ENCODE measurements around the gene AMDHD2.

Gene AMDHD2

DNA sequence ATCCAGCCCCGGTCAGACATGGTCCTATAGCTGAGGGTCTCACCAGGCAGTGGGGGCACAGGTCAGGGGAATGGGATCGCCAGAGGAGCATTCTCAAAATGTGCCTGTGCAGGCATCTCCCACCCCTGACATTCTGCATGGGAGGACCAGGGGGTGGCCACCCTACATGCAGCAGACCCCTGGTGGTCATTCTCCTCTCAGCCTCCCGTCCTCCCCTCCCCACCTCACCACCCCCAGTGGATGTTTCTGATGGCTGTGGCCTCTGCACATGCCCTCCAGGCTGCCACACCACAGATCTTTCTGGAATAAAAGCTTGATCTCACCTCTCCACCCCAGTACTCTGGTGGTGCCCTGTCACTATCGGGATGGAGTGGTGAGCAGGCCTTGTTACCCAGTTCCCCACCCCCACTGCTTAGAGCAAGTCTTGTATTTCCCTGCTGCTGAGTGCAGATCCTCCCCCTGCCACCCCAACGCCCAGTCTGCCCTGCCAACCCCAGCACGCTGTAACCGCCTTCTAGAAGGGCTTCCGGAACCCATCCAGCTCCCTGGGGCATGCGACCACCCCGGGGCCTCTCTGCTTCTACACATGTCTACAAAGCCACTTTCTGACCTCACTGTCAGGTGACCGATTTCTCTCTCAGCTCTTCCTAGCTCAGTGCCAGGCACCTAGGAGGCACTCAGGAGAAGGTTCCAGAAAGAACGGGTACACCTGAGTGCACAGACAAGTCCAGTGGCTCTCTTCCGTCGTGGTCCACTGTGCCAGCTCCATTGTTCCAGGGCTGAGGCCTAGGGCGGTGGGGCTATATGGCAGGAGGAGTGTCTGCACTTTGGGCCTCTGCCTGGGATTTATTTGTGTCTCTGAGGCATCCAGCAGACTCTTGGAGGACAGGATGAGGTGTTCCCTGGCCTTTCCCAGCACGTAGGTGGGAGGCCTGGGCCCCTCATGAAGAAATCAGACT is 36.0 kb upstream of the AMDHD2 start:
- no peak for DNase-seq

DNA sequence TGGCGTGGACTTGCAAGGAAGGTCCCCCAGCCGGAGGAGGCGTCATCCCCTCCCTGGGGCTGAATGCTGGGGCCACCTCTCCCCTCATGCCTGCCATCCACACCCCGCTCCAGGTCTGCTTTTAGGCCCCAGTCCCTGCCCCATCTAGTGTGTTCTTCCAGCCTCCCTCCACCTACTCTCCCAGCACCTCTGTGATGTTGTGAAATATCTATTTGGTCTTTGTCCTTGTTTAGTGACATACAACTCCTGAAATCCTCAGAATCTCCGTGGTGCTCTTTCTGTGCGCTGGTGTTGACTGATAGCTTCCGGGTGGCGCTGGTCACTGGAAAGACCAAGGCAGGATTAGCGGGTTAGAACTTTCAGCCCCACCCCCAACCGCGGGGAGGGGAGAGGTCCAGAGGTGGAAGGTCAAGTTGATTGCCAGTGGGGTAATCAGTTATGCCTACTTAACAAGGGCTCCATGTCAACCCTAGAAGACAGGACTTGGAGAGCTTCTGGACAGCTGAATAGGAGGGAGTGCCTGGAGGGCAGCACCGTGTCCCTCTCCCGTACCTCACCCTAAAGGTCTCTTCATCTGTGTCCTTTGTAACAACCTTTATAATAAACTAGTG is 35.2 kb upstream of the AMDHD2 start:
- no peak for DNase-seq

DNA sequence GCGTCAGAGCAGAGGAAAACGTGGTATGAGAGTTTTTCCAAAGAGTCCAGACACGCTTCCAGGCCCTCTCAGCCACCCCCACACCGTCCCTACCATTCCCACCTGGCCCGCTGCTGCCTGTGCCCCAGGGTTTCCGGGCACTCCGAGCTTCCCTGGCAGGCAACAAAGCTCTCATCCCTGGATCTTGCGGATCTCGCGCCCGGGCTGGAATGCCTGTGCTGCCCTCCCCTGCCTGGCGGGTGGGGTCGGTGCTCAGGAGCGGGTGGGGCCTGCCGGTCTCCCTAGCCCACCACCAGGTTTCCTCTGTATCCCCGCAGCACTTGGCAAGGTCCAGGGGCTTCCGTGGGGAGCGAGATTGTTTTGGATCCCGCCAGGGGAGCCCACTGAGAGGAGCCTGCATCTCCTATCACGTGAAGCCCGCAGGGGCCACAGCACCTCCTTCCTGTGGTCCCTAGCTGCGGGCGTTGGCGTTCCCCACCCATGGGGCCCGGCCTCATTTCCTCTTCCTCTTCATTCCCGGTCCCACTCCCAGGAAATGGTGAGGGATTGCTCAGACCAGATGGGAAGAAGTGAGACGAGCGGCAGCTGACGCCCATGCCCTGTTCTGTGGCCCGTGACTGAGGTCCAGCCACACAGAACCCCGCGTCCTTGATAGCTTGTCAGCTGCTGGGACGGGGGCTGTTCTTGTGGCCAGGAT is 34.2 kb upstream of the AMDHD2 start:
- no peak for DNase-seq

DNA sequence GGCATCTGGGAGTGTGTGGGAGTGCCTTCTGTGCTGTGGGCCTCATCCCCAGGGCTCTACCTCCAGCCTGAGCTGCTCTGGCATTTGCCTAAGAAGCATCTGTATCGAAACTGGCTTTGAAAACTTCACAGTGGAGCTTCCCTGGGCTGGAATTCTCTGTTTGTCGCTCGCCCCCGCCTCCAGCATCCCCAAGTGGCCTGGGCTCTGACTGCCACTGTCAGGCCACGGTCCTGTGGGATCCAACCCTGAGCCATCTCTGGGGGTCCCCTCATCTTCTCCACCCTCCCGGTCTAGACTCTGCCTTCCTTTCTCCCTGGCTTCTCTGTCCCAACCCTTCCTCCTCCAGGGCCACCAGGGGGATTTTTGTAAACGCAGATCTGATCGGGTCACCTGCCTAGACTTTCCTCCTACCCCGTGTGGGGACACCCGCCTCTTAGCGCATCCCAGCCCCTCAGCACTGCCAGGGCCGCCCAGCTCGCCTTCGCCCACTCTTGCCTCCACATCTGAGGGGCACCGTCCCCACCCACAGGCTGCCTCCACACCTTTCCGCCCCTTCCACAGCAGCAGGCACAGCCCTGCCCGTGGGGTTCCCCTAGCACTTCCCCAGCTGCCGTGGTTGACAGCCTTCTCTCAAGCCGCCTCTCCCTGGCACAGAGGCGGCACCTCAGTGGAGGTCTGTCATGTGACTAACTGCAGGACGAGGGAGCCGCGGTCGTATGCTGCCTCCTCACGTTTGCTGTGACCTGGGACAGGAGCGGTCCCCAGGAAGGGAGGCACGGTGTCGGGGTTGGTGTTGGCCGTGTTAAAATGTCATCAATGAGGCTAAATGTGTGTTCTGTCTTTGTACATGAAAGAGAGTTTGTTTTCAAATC is 33.3 kb upstream of the AMDHD2 start:
- peak; percentile 78 for DNase-seq

DNA sequence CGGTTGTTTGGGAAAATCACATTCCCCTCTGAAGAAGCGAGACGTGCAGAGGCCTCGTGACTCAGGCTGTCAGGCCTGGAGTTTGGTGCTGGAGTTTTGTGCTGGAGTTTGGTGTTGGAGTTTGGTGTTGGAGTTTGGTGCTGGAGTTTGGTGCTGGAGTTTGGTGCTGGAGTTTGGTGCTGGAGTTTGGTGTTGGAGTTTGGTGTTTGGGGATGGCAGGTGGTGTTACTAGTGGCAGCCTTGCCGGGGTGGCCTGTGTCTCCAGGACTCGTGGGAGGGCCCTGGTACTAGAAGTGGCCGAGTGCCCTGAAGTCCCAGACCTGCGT is 32.7 kb upstream of the AMDHD2 start:
- DNase-seq, result no peak

DNA sequence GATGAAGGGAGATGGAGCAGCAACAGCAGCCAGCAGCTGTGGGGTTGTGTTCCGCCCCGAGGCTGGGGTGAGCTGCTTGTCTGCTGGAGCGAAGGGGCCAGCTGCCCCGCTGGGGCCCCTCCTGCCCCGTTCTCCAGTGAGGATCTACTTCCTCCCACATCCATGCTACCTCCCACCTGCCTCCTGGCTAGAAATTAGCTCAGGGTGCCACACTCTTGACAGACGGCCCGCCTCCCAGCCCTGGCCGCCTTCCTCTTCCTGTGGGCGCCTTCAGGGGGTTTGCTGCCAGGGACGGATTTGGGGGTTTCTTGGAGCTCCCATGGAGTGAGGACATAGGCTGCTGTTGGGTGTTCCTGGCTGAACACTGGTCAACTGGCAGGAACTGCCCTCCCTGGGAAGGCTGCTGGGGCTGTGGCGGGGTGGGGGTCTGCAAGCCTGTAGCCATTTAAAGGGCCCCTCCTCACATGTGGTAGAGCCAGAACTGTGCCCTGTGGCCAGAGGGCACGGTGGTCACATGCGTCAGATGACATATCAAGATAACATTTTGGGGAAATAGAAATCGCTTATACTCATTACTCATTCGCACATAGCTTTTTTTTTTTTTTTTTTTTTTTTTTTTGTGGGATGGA is 32.2 kb upstream of the AMDHD2 start:
- DNase-seq, result no peak

DNA sequence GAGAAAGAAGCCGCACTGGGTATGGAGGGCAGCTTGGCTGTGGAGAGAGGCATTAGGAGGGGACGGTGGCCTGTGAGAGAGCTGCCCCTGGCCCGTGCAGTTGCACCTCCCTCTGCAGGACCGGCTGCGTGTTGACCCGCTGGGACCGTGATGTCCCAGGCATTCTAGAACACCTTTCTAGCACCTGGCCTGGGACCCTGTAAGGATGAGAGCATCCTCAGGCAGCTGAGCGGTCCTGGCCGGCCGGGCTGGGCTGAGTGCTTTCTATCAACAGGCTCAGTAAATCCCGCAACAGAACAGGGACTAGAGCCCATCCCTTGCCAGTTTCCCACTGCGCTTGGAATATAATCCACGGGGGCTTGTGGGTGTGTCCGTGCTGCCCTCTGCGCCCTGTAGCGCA is 30.6 kb upstream of the AMDHD2 start:
- DNase-seq, result no peak

DNA sequence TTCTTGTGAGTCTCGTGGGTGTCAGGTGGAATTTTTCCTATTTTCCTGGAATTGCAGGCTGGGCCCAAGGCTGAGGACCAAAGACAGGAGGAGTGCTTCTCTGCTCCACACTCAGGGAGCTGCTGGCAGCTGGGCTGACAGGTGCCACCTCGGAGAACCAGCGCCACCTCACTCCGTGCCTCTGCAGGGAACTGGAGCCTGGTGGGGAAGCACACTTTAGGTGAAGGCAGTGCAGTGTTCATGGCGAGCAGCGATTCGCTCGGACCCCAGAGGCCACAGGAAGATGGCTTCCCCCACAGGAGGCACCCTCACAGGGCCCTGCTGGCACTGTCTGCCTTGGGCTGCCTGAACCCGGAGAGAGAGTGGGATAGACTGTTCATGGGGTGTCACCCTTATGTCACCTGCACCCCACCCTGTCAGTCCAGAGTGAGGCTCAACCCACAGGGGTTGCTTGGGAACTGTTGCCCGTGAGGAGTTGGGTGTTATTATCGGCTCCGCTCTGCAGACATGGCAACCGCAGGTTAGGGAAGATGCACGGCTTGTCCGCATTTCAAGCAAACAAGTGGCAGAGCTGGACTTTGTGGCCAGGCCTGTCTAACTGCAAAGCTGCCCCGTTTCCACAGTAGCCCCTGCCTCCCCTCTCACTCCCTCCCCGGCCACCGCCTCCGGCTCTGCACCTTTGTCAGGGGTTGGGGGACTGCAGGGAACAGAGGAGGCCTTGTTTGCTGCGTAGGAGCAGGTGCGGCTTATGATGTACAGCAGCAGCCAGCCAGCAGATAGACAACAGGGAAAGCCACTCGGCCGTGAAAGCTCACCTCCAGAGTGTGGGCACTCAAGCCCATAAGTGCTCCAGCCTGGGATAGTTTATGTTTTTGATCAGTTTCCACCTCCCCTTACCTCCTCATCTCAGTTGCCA is 29.7 kb upstream of the AMDHD2 start:
- no peak for DNase-seq

DNA sequence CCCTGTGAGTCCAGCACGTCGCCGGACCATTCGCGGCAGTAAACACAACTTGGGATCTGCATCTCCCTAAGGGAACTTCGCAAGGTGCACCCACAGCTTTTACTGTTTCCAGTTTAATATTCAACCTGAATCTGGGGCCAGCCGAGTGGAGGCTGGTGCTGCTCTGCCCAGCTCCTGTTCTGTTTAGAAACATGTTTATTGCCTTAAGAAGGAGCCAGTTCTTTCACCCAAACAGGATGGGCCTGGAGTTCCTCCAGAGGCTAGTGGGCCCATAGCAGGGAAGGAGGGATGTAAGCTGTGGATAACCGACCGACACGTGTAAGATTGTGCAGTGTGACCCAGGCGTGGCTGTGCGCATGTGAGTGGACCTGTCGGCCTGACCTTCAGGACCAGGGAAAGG is 27.9 kb upstream of the AMDHD2 start:
- DNase-seq, result no peak

DNA sequence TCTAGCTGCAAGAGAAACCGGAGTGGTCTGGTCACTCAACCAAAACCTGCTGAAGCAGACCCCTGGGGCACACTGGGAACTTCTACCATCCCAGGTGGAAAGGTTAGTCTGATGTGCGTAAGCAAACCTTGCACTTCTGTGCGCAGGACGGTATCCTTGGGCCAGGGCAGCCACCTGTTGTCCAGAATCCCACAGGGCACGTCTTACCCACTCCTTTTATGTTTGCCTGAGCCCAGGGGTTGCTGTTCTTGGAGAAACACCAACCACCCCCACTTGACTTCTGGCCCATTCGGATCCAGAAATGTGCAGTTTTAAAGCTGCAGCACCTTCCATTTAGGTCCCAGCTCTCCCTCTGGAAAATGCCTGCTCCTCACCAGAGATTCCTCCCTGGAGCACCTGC is 26.6 kb upstream of the AMDHD2 start:
- DNase-seq, result no peak

DNA sequence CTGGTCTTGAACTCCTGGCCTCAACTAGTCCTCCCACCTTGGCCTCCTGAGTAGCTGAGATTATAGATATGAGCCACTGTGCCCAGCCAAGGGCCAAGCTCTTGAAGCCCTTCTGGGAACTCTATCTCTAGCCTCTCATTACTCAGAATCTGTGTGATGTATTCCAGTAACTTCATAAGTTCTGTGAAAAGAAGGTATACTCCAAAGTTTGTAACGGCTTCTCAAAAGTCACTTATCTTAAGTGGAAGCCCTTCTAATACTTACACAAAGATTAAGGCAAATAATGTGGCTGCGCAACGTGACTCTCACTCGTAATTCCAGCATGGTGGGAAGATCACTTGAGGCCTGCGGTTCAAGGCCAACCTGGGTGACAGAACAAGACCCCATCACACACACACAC is 25.6 kb upstream of the AMDHD2 start:
- DNase-seq, result no peak

DNA sequence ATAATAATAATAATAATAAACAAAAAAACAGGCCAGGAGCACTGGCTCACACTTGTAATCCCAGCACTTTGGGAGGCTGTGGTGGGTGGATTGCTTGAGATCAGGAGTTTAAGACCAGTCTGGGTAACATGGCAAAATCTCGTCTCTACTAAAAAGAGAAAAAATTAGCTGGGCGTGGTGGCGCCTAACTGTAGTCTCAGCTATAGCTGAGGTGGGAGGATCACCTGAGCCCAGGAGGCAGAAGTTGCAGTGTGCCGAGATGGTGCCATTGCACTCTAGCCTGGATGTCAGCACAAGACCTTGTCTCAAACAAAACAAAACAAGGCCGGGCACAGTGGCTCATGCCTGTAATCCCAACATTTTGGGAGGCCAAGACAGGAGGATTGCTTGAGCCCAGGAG is 25.1 kb upstream of the AMDHD2 start:
- DNase-seq, result no peak

DNA sequence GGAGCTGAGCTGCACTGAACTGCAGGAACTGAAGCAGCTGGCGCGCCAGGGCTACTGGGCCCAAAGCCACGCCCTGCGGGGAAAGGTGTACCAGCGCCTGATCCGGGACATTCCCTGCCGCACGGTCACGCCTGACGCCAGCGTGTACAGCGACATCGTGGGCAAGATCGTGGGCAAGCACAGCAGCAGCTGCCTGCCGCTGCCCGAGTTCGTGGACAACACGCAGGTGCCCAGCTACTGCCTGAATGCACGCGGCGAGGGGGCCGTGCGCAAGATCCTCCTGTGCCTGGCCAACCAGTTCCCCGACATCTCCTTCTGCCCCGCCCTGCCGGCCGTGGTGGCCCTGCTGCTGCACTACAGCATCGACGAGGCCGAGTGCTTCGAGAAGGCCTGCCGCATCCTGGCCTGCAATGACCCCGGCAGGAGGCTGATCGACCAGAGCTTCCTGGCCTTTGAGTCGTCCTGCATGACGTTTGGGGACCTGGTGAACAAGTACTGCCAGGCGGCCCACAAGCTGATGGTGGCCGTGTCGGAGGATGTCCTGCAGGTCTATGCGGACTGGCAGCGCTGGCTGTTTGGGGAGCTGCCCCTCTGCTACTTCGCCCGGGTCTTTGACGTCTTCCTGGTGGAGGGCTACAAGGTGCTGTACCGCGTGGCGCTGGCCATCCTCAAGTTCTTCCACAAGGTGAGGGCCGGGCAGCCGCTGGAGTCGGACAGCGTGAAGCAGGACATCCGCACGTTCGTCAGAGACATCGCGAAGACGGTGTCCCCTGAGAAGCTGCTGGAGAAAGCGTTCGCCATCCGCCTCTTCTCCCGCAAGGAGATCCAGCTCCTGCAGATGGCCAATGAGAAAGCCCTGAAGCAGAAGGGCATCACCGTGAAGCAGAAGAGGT is 23.7 kb upstream of the AMDHD2 start:
- no peak for DNase-seq

DNA sequence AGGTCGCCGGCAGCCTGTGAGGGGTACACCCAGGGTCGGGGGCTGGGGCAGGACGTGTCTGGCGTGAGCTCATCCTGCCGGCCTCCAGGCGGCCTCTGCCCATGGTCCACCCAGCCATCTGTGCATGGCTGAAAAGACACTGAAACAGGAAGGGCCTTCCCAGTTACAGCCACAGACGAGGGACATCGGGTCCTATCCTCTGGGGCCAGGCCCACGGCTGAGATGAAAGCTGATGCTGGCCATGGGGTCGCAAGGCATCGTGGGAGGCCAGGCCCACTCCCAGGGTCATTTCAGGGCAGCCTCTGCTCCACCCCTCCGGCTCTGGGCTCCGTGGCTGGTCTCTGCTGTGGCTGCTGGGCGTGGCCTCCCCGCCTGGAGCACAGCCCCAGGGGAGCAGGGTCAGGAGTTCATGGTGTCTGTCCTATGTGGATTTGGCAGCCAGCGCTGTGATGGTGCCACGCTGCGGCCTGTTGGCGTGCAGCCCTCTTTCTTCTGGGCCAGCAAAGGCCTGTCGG is 23.0 kb upstream of the AMDHD2 start:
- DNase-seq, result no peak

DNA sequence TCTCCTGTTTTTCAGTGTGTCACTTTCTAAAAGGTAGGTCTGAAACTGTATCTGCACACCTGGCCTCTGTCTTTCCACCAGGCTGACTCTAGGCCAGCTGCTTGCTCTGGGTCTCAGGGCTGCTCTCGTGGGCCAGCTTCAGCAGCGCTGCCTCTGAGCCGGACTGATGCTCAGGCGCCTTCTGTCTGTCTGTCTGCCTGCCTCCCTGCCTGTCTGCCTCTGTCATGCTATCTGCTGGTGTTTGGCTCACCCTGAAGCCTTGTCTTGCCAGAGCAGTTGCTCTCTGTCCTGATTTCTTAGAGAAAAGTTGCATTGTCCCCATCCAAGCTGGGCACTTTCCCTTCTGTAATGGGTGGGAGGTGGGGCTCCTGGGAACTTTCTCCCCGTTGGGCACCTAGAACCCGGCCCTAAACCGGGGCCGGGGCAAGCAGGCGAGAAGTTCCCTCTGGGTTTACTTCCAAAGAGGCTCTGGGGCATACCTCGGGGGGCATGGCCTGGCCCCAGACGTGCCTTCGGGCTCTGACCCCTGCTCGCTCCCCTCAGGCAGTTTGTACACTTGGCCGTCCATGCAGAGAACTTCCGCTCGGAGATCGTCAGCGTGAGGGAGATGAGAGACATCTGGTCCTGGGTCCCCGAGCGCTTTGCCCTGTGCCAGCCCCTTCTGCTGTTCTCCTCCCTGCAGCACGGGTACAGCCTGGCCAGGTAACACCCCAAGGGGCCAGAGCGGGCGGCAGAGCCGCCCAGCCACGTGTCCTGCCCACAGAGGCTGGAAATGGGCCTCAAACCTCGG is 22.3 kb upstream of the AMDHD2 start:
- DNase-seq, result no peak

DNA sequence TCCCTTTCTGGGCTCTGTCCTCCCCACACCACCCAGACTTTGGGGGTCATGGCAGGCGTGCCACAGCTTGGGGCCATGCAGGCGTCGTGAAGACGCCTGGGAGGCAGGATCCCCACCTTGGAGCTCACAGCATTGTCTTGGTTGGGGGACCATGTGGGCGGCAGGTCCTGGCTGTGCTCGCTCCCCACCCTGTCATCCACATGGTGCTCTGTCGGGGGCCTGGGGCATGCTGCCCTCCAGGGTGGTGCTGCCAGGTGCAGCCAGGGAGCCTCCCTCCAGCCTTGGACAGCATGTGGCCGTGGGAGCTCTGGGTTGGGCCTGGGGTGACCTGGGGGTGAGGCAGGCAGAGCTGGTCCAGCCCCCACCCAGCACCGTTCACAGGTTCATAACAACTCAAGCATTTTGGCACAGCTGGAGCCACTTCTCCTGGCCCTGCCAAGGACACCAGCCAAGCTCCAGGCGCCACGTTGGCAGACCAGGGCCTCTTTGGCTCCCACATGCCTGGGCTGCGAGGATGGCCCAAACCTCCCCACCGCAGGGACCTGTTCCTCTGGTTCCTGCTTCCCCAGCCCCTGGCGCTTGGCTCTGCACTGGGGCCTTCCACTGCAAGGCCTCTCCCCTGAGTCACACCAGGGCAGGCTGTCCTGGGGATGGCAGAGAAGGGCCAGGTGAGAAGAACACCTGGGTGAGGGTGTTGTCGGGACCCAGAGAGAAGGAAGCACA is 21.5 kb upstream of the AMDHD2 start:
- no peak for DNase-seq

DNA sequence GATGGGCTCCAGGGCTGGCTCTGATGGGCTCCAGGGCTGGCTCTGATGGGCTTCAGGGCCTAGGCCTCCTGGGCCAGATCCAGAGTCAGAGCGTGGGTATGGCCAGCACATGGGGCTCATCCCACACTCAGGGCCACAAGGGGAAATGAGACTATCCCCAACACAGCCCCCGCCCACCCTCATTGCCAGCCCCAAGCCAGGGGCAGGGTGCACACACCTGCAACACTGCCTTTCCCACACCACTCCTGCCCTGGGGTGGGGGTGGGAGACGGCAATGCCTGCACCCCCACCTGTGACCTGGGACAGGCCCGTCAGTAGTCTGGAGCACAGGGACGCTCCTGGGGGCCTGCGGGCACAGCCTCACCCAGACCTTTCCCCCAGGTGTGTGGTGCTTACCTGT is 20.7 kb upstream of the AMDHD2 start:
- no peak for DNase-seq

DNA sequence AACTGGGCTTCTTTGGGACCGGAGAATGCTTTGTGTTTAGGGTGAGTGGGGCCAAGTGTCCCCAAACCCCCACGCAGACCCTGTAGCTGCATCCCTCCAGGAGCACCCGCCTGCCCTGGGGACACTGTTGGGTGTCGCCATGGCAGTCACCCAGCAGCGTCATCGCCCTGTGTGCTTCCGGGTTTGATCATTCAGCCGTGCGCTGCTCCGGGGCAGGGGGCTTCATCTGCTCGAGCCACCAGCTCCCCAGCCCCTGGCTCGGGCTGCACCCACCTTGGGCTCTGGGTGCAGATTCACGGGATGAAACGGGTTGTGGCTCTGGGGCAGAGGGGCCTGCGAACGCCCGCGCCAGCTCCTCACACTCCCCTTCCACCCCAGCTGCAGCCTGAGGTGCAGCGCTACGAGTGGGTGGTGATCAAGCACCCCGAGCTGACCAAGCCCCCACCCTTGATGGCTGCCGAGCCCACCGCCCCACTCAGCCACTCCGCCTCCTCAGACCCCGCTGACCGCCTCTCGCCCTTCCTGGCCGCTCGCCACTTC is 20.2 kb upstream of the AMDHD2 start:
- no peak for DNase-seq
